OCI-LY3 (cell line): ENCODE results near the gene IL1RL2.

Experiments used
- CTCF ChIP-seq: fragments of 200-600, 300-600 bp; sonication (generic); IDR thresholded peaks from 2 replicates; pipeline ENCODE4 v1.5.1; 2014; ENCODE audit warnings: antibody characterized with exemption, low read length, low read depth
- EZH2phosphoT487 ChIP-seq: fragments of 200-600 bp; shearing (Covaris generic); IDR thresholded peaks from 2 replicates; pipeline ENCODE4 v1.6.1; 2018; ENCODE audit warnings: antibody characterized with exemption, mixed run types, low read depth

DNA sequence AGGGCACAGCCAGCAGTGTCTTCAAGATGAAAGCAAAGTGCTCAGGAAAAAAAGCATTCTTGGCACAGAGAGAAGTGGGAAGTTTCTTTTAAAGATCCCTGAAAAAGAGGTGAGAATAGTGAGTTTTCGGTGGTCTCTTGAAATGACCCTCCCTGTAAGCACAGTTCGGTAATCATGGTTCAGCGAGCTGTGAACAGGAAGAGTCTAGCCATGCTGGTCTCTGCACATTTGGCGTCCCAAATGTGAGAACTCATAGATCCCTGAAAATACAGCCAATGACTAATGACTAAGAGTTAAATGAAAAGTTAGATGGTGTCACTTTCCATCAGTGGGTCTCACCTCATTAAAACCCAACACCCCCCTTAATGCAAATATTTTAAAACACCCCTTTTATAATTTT is 40.9 kb upstream of the IL1RL2 start:
- TF ChIP-seq CTCF (no peak), EZH2phosphoT487 (no peak)
